Body of pancreas (tissue), 4 donors: Measurements from ENCODE around the gene PLCH1.

ENCODE experiments used
- POLR2A ChIP-seq, 3 donors: fragments of 450-650 bp; IDR thresholded peaks; one replicate each; pipeline ENCODE4 v1.6.1; 2016; ENCODE audit warnings: antibody characterized with exemption in 3 of 3, mild to moderate bottlenecking in 2 of 3
- TF ChIP-seq, protein P1 (sequence below), 7 experiments: fragments of 450-650 bp in 4 of 7; fragments of 200-600 bp in 3 of 7; sonication (generic) in 3 of 7; IDR thresholded peaks; one replicate each; pipeline ENCODE4 v1.5.1; 2016 to 2019; ENCODE audit warnings: antibody characterized with exemption in 7 of 7

- TF ChIP-seq, protein P1, sequence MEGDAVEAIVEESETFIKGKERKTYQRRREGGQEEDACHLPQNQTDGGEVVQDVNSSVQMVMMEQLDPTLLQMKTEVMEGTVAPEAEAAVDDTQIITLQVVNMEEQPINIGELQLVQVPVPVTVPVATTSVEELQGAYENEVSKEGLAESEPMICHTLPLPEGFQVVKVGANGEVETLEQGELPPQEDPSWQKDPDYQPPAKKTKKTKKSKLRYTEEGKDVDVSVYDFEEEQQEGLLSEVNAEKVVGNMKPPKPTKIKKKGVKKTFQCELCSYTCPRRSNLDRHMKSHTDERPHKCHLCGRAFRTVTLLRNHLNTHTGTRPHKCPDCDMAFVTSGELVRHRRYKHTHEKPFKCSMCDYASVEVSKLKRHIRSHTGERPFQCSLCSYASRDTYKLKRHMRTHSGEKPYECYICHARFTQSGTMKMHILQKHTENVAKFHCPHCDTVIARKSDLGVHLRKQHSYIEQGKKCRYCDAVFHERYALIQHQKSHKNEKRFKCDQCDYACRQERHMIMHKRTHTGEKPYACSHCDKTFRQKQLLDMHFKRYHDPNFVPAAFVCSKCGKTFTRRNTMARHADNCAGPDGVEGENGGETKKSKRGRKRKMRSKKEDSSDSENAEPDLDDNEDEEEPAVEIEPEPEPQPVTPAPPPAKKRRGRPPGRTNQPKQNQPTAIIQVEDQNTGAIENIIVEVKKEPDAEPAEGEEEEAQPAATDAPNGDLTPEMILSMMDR (IDR thresholded peaks at IDR 0.05), result no peak
- TF ChIP-seq POLR2A (IDR thresholded peaks at IDR 0.05), result no peak
Measured at GRCh38 chr3:155390351-155390750, 354.5 kb downstream of the PLCH1 start.
